K562 (cell line): ENCODE measurements around the gene SEC14L1. TPM values are rescaled to one million over a fixed set of nuclear protein-coding genes. Genes with fewer than 3 reads are reported as not detected.

Source experiments
- ATAC-seq: fragments of 200-7000 bp; cut with Tn5 transposase; 3 replicates; pipeline ENCODE4 v1.9.1; 2020; ENCODE audit warnings: moderate library complexity
- BruUV-seq: library from RNA; stranded (reverse); fragments of 400-500 nt; replicated peaks from 2 replicates; lab custom pipeline; 2021; lab: Mats Ljungman, UMichigan
- CTCF ChIA-PET: fragments of 300-600 bp; formaldehyde crosslinking; extraction: SDS; loops from one replicate; lab custom pipeline; 2021; ENCODE audit warnings: low intra/inter-chr PET ratio; lab: Yijun Ruan, JAX
- POLR2A ChIA-PET: fragments of 300-600, 350-650 bp; sonication (Branson Sonifier 250); formaldehyde crosslinking; extraction: SDS; loops from one replicate; lab custom pipeline; 2021; ENCODE audit warnings: antibody characterized with exemption, inconsistent platforms; lab: Yijun Ruan, JAX
- DNase-seq, 4 experiments: peaks; one replicate each; pipeline versions ENCODE4 v3.0.0 to v3.0.0-alpha.2; 2011 to 2018; ENCODE audit warnings: low spot score in 3 of 4, mixed read lengths in 3 of 4; ENCODE audit errors: extremely low read depth in 1 of 4
- FAIRE-seq: peaks from 2 replicates; lab custom pipeline; 2011; peaks lifted over from hg19 to GRCh38; lab: Jason Lieb, UNC
- H2AFZ ChIP-seq: 2 replicates; pipeline ENCODE4 v1.6.0; 2011; ENCODE audit warnings: low read depth, low read length, control low read depth, inconsistent platforms
- H3K27ac ChIP-seq: fragments of 200-600 bp; 3 replicates; pipeline ENCODE4 v1.8.0; 2011; ENCODE audit warnings: low read depth, mild to moderate bottlenecking, control low read depth, inconsistent platforms, low read length, moderate library complexity, mixed read lengths; ENCODE audit errors: extremely low read depth
- H3K27me3 ChIP-seq, 2 experiments: fragments of 300-600 bp in 1 of 2; 2 replicates in 1 of 2; 3 replicates in 1 of 2; pipeline versions ENCODE4 v1.6.0 to v1.8.0; 2011; ENCODE audit warnings: inconsistent platforms in 2 of 2, low read length in 2 of 2, mild to moderate bottlenecking in 1 of 2, mixed read lengths in 1 of 2, moderate library complexity in 1 of 2; ENCODE audit not compliant: control insufficient read depth in 2 of 2, insufficient read depth in 2 of 2
- H3K36me3 ChIP-seq: fragments of 300-600 bp; 3 replicates; pipeline ENCODE4 v1.8.0; 2011; ENCODE audit warnings: mild to moderate bottlenecking, low read length, inconsistent platforms; ENCODE audit not compliant: control insufficient read depth, insufficient read depth
- H3K4me1 ChIP-seq, 2 experiments: fragments of 200-600 bp in 1 of 2; replicated peaks in 1 of 2; 2 replicates in 1 of 2; 3 replicates in 1 of 2; pipeline versions ENCODE4 v1.5.1 to v1.8.0; 2011; ENCODE audit warnings: inconsistent platforms in 2 of 2, low read length in 2 of 2, mild to moderate bottlenecking in 1 of 2, mixed read lengths in 1 of 2, moderate library complexity in 1 of 2; ENCODE audit not compliant: control insufficient read depth in 2 of 2, insufficient read depth in 2 of 2
- H3K4me2 ChIP-seq: 2 replicates; pipeline ENCODE4 v1.6.1; 2011; ENCODE audit warnings: low read length, control low read depth, inconsistent platforms, mixed read lengths; ENCODE audit not compliant: insufficient read depth
- H3K4me3 ChIP-seq: fragments of 200-600 bp; sonication (generic), shearing (Covaris generic); 2 replicates; pipeline ENCODE4 v1.5.1; 2016; ENCODE audit warnings: control low read depth, inconsistent platforms
- H3K79me2 ChIP-seq: fragments of 200-600 bp; 3 replicates; pipeline ENCODE4 v1.8.0; 2011; ENCODE audit warnings: low read length, inconsistent platforms; ENCODE audit not compliant: control insufficient read depth, insufficient read depth
- H3K9ac ChIP-seq, 2 experiments: 2 replicates each; pipeline versions ENCODE4 v1.6.0 to v1.6.1; 2011; ENCODE audit warnings: low read depth in 2 of 2, low read length in 2 of 2, control low read depth in 1 of 2, inconsistent platforms in 1 of 2, mild to moderate bottlenecking in 1 of 2, mixed read lengths in 1 of 2; ENCODE audit not compliant: insufficient read depth in 1 of 2
- H3K9me1 ChIP-seq: one replicate; pipeline ENCODE4 v1.6.0; 2011; ENCODE audit warnings: inconsistent platforms, mild to moderate bottlenecking, low read length, moderate library complexity; ENCODE audit not compliant: control insufficient read depth, insufficient read depth
- H3K9me3 ChIP-seq: replicated peaks from 2 replicates; pipeline ENCODE4 v1.5.1; 2011; ENCODE audit warnings: low read depth, low read length, inconsistent platforms; ENCODE audit not compliant: control insufficient read depth, insufficient read depth
- H4K20me1 ChIP-seq: replicated peaks from 2 replicates; pipeline ENCODE4 v1.6.1; 2011; ENCODE audit warnings: low read length, inconsistent platforms, mixed read lengths; ENCODE audit not compliant: control insufficient read depth, insufficient read depth
- CCNT2 ChIP-seq: IDR thresholded peaks from 2 replicates; pipeline ENCODE4 v1.6.1; 2011; ENCODE audit warnings: borderline replicate concordance, low read depth, mild to moderate bottlenecking, moderate library complexity, mixed read lengths, low read length; ENCODE audit not compliant: insufficient read length; ENCODE audit errors: extremely low read depth
- DDX20 ChIP-seq: fragments of 450-650 bp; IDR thresholded peaks from 2 replicates; pipeline ENCODE4 v1.6.1; 2016; ENCODE audit warnings: missing genetic modification characterization, low read depth, mild to moderate bottlenecking, missing compliant biosample characterization, moderate library complexity
- FOS ChIP-seq: IDR thresholded peaks from 3 replicates; pipeline ENCODE4 v1.6.1; 2011; ENCODE audit not compliant: insufficient read length; ENCODE audit errors: extremely low read depth
- GABPB1 ChIP-seq: sonication (generic); formaldehyde crosslinking; IDR thresholded peaks from 2 replicates; pipeline ENCODE4 v1.8.0; 2022; ENCODE audit warnings: mild to moderate bottlenecking, missing genetic modification reagents
- MAFF ChIP-seq: IDR thresholded peaks from 2 replicates; pipeline ENCODE4 v1.6.1; 2012; ENCODE audit warnings: low read length, improper control_type of control experiment
- MAZ ChIP-seq, 2 experiments: fragments of 450-650 bp in 1 of 2; sonication (generic) in 1 of 2; formaldehyde crosslinking; IDR thresholded peaks in 1 of 2; conservative IDR thresholded peaks in 1 of 2; 2 replicates each; pipeline versions ENCODE4 v1.4.0 to v1.5.0; 2020; ENCODE audit warnings: mild to moderate bottlenecking in 1 of 2, missing genetic modification reagents in 1 of 2
- PCBP1 ChIP-seq: fragments of 200-400 bp; formaldehyde crosslinking; IDR thresholded peaks from 2 replicates; pipeline ENCODE4 v1.6.1; 2018; ENCODE audit warnings: mild to moderate bottlenecking, low read depth, low read length; ENCODE audit not compliant: poor library complexity, severe bottlenecking
- SMARCA4 ChIP-seq: fragments of 450-650 bp; IDR thresholded peaks from 2 replicates; pipeline ENCODE4 v1.6.1; 2016
- STAG1 ChIP-seq: sonication (generic); formaldehyde crosslinking; IDR thresholded peaks from 2 replicates; pipeline ENCODE4 v1.5.0; 2020; ENCODE audit warnings: missing genetic modification reagents, borderline replicate concordance
- ZNF263 ChIP-seq: sonication (generic); formaldehyde crosslinking; IDR thresholded peaks from 2 replicates; pipeline ENCODE4 v1.8.0; 2022; ENCODE audit warnings: mild to moderate bottlenecking, missing genetic modification reagents, borderline replicate concordance
- ZNF3 ChIP-seq: fragments of 250-450 bp; sonication (Bioruptor Pico); IDR thresholded peaks from 2 replicates; pipeline ENCODE4 v1.5.0; 2021; ENCODE audit warnings: mild to moderate bottlenecking, moderate library complexity
- ZNF384 ChIP-seq: IDR thresholded peaks from 2 replicates; pipeline ENCODE4 v1.6.1; 2012; ENCODE audit warnings: low read depth, low read length, improper control_type of control experiment
- WGBS: fragments of 100-300 bp; shearing (Covaris generic); methylation state at CpG from one replicate; pipeline ENCODE4 v1.1.6; 2016; ENCODE audit warnings: low coverage, mixed read lengths; ENCODE audit not compliant: insufficient coverage; ENCODE audit errors: missing lambda C conversion rate; 5-methylcytosine and 5-hydroxymethylcytosine counted together
- in situ Hi-C: fragments of 300-500 bp; cut with MboI; formaldehyde crosslinking; loops from 4 replicates; pipeline ENCODE4 v1.15.0; 2018; ENCODE audit warnings: inconsistent platforms, mixed read lengths
- intact Hi-C: fragments of 100-400 bp; cut with micrococcal nuclease; formaldehyde crosslinking; loops from 2 replicates; pipeline ENCODE4 v1.14.2; 2022
- polyA plus RNA-seq, 8 experiments: library from polyadenylated mRNA; depleted of rRNA in 4 of 8; stranded (reverse) in 5 of 8; unstranded in 3 of 8; fragments of >200 nt; fragmentation: Nextera tagmentation in 2 of 8; fragmentation: Illumina TruSeq in 1 of 8; extraction: Ambion mirVana in 2 of 8; extraction: Trizol in 1 of 8; gene quantifications; 2 replicates each; pipeline versions ENCODE4 v1.2.1 to v1.2.3, GENCODE V29; 2011 to 2014; ENCODE audit warnings: inconsistent platforms in 1 of 8, missing spikeins in 1 of 8
- total RNA-seq, 7 experiments: library from RNA; depleted of rRNA in 6 of 7; stranded (reverse); fragments of >200 nt in 6 of 7; fragmentation: Illumina TruSeq in 2 of 7; extraction: Trizol in 2 of 7; gene quantifications; 2 replicates each; pipeline versions ENCODE4 v1.2.1 to v1.2.3, GENCODE V29; 2011 to 2021; ENCODE audit warnings: low replicate concordance in 1 of 7
- TF ChIP-seq, protein P1 (sequence below): sonication (generic); formaldehyde crosslinking; IDR thresholded peaks from 2 replicates; pipeline ENCODE4 v1.5.0; 2020; ENCODE audit warnings: missing genetic modification reagents
- TF ChIP-seq, protein P2 (sequence below): sonication (generic); formaldehyde crosslinking; IDR thresholded peaks from 2 replicates; pipeline ENCODE4 v1.8.0; 2023; ENCODE audit warnings: mild to moderate bottlenecking, missing genetic modification reagents
- TF ChIP-seq, protein P3 (sequence below): sonication (generic); formaldehyde crosslinking; IDR thresholded peaks from 2 replicates; pipeline ENCODE4 v1.8.1; 2023; ENCODE audit warnings: missing genetic modification reagents, mild to moderate bottlenecking, borderline replicate concordance

SEC14L1 gene
- total and polyA plus RNA-seq, 9 of the 15 experiments (the other 6 are each of a cell fraction or from before 2014, with no cell fraction given), result 3.1 to 39.7 (median 15.2) TPM

DNA sequence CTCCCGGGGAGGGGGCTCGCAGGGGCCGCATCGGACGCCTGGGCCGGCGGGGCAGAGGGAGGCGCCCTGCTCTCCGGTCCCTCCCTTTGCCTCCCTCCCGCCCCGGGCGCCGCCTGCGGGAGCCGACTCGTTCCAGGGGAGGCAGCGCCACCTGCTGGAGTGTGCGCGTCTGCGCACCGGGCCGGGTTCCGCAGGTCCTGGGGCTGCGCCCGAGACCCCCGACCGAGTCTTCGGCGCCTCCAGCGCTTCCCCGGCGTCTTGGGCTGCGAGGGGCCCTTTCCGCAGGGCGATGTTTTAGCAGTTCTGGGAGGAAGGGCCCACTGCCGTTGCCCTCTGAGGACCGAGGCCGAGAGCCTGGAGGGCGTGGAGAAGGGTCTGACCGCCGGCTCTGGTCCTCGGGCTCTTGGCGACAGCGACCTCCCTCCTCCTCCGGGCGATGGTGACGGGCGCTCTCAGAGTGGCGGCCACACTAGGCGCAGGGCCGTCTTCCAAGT is 106.3 kb downstream of the SEC14L1 start:
- intact Hi-C loops, result loop anchor here (2.0 kb wide), 2 partner anchors 160 to 236 kb away; no protein-coding TSS in a partner anchor
- in situ Hi-C loops, result loop anchor here (5.0 kb wide), 1 partner anchor 160 kb away; no protein-coding TSS in a partner anchor
- ATAC-seq (peak; percentile 98), DNase-seq (peak; percentile 88 to 93 (median 91)), FAIRE-seq (peak; percentile 59)
- peak overlapping the region; percentile 75 for H3K4me2 ChIP-seq
- 1% methylated on average over 26 of the region's 51 CpGs for WGBS
- H3K9ac ChIP-seq, result peak overlapping the region; percentile 51 to 88; a peak in 3 of 4 replicates
- no peaks in the 10 kb centered on the region for H3K79me2 ChIP-seq
- no peaks in the 10 kb centered on the region for H4K20me1 ChIP-seq
- H3K9me1 ChIP-seq, result peaks cover 2% of the 10 kb centered on the region
- peaks cover 0 to 19% of the 10 kb centered on the region in 2 experiments; a peak in 2 of 5 replicates for H3K4me1 ChIP-seq
- H2AFZ ChIP-seq, result peak overlapping the region; percentile 97
- no peaks in the 10 kb centered on the region; the same call in 1 of the 2 replicates for H3K9me3 ChIP-seq
- no TSS peak for BruUV-seq
- ChIA-PET POLR2A (no interaction called here), CTCF (interaction anchor here (0.5 to 4.0 kb wide), 9 partner anchors 20 to 501 kb away, joined by 3 to 43 read pairs (median 4); partner anchors contain the start of gene MGAT5B)
- peaks cover 12 to 25% of the 10 kb centered on the region in 2 experiments; a peak in 4 of 5 replicates for H3K27me3 ChIP-seq
- peak overlapping the region; percentile 41 for H3K4me3 ChIP-seq
- no peak overlapping the region for H3K27ac ChIP-seq
- H3K36me3 ChIP-seq, result no peaks in the 10 kb centered on the region
- 0 out of 2 replicates have a peak, but pooled peaks have one; percentile 47 for TF ChIP-seq GABPB1 (CRISPR knock-in tag)
- no peak for TF ChIP-seq DDX20 (tag)
- no peak for TF ChIP-seq ZNF3
- TF ChIP-seq FOS, result no peak
- TF ChIP-seq CCNT2, result peak; percentile 31
- TF ChIP-seq, protein P1, sequence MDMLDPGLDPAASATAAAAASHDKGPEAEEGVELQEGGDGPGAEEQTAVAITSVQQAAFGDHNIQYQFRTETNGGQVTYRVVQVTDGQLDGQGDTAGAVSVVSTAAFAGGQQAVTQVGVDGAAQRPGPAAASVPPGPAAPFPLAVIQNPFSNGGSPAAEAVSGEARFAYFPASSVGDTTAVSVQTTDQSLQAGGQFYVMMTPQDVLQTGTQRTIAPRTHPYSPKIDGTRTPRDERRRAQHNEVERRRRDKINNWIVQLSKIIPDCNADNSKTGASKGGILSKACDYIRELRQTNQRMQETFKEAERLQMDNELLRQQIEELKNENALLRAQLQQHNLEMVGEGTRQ (CRISPR knock-in tag), result no peak
- TF ChIP-seq, protein P2, sequence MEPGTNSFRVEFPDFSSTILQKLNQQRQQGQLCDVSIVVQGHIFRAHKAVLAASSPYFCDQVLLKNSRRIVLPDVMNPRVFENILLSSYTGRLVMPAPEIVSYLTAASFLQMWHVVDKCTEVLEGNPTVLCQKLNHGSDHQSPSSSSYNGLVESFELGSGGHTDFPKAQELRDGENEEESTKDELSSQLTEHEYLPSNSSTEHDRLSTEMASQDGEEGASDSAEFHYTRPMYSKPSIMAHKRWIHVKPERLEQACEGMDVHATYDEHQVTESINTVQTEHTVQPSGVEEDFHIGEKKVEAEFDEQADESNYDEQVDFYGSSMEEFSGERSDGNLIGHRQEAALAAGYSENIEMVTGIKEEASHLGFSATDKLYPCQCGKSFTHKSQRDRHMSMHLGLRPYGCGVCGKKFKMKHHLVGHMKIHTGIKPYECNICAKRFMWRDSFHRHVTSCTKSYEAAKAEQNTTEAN, result no peak
- TF ChIP-seq MAZ (CRISPR knock-in tag; conservative IDR thresholded peaks at IDR 0.05 in 1 of 2, IDR thresholded peaks at IDR 0.05 in 1 of 2), result peak; percentile 97 to 99
- TF ChIP-seq, protein P3, sequence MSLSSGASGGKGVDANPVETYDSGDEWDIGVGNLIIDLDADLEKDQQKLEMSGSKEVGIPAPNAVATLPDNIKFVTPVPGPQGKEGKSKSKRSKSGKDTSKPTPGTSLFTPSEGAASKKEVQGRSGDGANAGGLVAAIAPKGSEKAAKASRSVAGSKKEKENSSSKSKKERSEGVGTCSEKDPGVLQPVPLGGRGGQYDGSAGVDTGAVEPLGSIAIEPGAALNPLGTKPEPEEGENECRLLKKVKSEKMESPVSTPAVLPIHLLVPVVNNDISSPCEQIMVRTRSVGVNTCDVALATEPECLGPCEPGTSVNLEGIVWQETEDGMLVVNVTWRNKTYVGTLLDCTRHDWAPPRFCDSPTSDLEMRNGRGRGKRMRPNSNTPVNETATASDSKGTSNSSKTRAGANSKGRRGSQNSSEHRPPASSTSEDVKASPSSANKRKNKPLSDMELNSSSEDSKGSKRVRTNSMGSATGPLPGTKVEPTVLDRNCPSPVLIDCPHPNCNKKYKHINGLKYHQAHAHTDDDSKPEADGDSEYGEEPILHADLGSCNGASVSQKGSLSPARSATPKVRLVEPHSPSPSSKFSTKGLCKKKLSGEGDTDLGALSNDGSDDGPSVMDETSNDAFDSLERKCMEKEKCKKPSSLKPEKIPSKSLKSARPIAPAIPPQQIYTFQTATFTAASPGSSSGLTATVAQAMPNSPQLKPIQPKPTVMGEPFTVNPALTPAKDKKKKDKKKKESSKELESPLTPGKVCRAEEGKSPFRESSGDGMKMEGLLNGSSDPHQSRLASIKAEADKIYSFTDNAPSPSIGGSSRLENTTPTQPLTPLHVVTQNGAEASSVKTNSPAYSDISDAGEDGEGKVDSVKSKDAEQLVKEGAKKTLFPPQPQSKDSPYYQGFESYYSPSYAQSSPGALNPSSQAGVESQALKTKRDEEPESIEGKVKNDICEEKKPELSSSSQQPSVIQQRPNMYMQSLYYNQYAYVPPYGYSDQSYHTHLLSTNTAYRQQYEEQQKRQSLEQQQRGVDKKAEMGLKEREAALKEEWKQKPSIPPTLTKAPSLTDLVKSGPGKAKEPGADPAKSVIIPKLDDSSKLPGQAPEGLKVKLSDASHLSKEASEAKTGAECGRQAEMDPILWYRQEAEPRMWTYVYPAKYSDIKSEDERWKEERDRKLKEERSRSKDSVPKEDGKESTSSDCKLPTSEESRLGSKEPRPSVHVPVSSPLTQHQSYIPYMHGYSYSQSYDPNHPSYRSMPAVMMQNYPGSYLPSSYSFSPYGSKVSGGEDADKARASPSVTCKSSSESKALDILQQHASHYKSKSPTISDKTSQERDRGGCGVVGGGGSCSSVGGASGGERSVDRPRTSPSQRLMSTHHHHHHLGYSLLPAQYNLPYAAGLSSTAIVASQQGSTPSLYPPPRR, result 0 out of 2 replicates have a peak, but pooled peaks have one; percentile 62
- peak; percentile 49; the same call in 1 of the 2 replicates for TF ChIP-seq ZNF263 (CRISPR knock-in tag)
- no peak for TF ChIP-seq ZNF384
- TF ChIP-seq PCBP1, result peak; percentile 53
- TF ChIP-seq SMARCA4, result no peak
- no peak for TF ChIP-seq MAFF
- TF ChIP-seq STAG1, result peak; percentile 95
